G401.6 (cell line): ENCODE measurements around the gene UNC5A.

Source experiments
- FAIRE-seq: peaks from 2 replicates; lab custom pipeline; 2012; peaks lifted over from hg19 to GRCh38; lab: Jason Lieb, UNC

Gene UNC5A

GRCh38 chr5:176846335-176847140, 36.2 kb downstream of the UNC5A start:
- FAIRE-seq, result no peak

- no peak for FAIRE-seq
Observed at GRCh38 chr5:176847148-176847547, 36.8 kb downstream of the UNC5A start.

- no peak for FAIRE-seq
Observed at GRCh38 chr5:176847726-176848290, 37.4 kb downstream of the UNC5A start.

GRCh38 chr5:176848651-176849050, 38.3 kb downstream of the UNC5A start:
- no peak for FAIRE-seq

GRCh38 chr5:176849611-176850227, 39.4 kb downstream of the UNC5A start:
- FAIRE-seq, result no peak

- no peak for FAIRE-seq
Observed at GRCh38 chr5:176850371-176851245, 40.2 kb downstream of the UNC5A start.

GRCh38 chr5:176851380-176851779, 41.0 kb downstream of the UNC5A start:
- no peak for FAIRE-seq

- no peak for FAIRE-seq
Observed at GRCh38 chr5:176851871-176852658, 41.7 kb downstream of the UNC5A start.

GRCh38 chr5:176853151-176853778, 42.9 kb downstream of the UNC5A start:
- no peak for FAIRE-seq

- FAIRE-seq, result no peak
Observed at GRCh38 chr5:176854164-176854563, 43.8 kb downstream of the UNC5A start.

- no peak for FAIRE-seq
Observed at GRCh38 chr5:176855598-176855997, 45.2 kb downstream of the UNC5A start.

GRCh38 chr5:176856746-176857145, 46.4 kb downstream of the UNC5A start:
- no peak for FAIRE-seq

GRCh38 chr5:176857216-176857893, 47.0 kb downstream of the UNC5A start:
- no peak for FAIRE-seq

- no peak for FAIRE-seq
Observed at GRCh38 chr5:176857894-176858273, 47.5 kb downstream of the UNC5A start.

- no peak for FAIRE-seq
Observed at GRCh38 chr5:176859916-176860315, 49.6 kb downstream of the UNC5A start.

GRCh38 chr5:176860381-176860780, 50.0 kb downstream of the UNC5A start:
- FAIRE-seq, result no peak

- FAIRE-seq, result no peak
Observed at GRCh38 chr5:176861276-176861675, 50.9 kb downstream of the UNC5A start.

GRCh38 chr5:176862330-176862995, 52.1 kb downstream of the UNC5A start:
- no peak for FAIRE-seq

- no peak for FAIRE-seq
Observed at GRCh38 chr5:176863041-176863764, 52.8 kb downstream of the UNC5A start.

GRCh38 chr5:176863765-176864098, 53.4 kb downstream of the UNC5A start:
- FAIRE-seq, result no peak
